Peyer's patch (tissue), 4 donors: ENCODE results near the gene LCE1B.

Experiments used
- POLR2A ChIP-seq, 2 donors: fragments of 450-650 bp; IDR thresholded peaks; one replicate each; pipeline ENCODE4 v1.5.1; 2017; ENCODE audit warnings: antibody characterized with exemption in 2 of 2, mild to moderate bottlenecking in 2 of 2, moderate library complexity in 2 of 2
- TF ChIP-seq, protein P1 (sequence below), 6 experiments: fragments of 450-650 bp in 4 of 6; fragments of 200-600 bp in 2 of 6; sonication (generic) in 1 of 6; IDR thresholded peaks; one replicate each; pipeline ENCODE4 v1.5.1; 2017 to 2019; ENCODE audit warnings: antibody characterized with exemption in 6 of 6, mild to moderate bottlenecking in 3 of 6, moderate library complexity in 1 of 6

DNA sequence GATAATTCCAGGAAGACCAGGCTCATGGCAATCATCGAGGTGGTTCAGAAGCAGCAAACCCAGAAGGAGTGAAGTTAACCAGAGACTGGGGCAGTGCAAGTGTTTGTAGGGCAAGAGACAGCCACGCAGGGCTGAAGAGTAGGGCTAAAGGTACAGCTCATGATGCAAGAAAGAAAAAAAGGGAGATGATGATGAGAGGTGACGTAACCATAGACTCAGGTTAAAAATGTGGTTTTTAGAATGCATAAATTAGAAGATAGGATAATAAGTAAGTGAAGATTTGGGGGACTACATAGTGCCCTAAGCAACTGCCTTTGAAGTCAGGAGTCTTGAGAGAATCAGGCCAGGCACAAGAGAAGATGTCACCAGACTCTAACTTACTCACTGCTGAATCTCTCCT lies 48.4 kb downstream of the LCE1B start:
- TF ChIP-seq, protein P1, sequence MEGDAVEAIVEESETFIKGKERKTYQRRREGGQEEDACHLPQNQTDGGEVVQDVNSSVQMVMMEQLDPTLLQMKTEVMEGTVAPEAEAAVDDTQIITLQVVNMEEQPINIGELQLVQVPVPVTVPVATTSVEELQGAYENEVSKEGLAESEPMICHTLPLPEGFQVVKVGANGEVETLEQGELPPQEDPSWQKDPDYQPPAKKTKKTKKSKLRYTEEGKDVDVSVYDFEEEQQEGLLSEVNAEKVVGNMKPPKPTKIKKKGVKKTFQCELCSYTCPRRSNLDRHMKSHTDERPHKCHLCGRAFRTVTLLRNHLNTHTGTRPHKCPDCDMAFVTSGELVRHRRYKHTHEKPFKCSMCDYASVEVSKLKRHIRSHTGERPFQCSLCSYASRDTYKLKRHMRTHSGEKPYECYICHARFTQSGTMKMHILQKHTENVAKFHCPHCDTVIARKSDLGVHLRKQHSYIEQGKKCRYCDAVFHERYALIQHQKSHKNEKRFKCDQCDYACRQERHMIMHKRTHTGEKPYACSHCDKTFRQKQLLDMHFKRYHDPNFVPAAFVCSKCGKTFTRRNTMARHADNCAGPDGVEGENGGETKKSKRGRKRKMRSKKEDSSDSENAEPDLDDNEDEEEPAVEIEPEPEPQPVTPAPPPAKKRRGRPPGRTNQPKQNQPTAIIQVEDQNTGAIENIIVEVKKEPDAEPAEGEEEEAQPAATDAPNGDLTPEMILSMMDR (IDR thresholded peaks at IDR 0.05), result no peak
- TF ChIP-seq POLR2A (IDR thresholded peaks at IDR 0.05), result no peak
